DMS53 treated with DMSO at 0.1 percent for 48 hours (cell line): ENCODE data around the gene PLCL1.

Source experiments
- DNase-seq: peaks from one replicate; lab custom pipeline; 2025; ENCODE audit not compliant: unreplicated experiment; lab: John Stamatoyannopoulos, UW

Gene PLCL1

GRCh38 chr2:197949224-197949623 lies 144.8 kb downstream of the PLCL1 start:
- no peak for DNase-seq

- DNase-seq = no peak
These were observed 145.6 kb downstream of the PLCL1 start for GRCh38 chr2:197950006-197950405.

GRCh38 chr2:197950724-197951123 lies 146.3 kb downstream of the PLCL1 start:
- DNase-seq = no peak

- no peak for DNase-seq
These were observed 148.3 kb downstream of the PLCL1 start for GRCh38 chr2:197952540-197953202.

GRCh38 chr2:197954328-197954727 lies 149.9 kb downstream of the PLCL1 start:
- DNase-seq = no peak

GRCh38 chr2:197958592-197959150 lies 154.3 kb downstream of the PLCL1 start:
- no peak for DNase-seq

GRCh38 chr2:197959383-197959782 lies 155.0 kb downstream of the PLCL1 start:
- DNase-seq = no peak

- no peak for DNase-seq
These were observed 156.4 kb downstream of the PLCL1 start for GRCh38 chr2:197960786-197961185.

GRCh38 chr2:197964720-197965119 lies 160.3 kb downstream of the PLCL1 start:
- no peak for DNase-seq

- no peak for DNase-seq
These were observed 161.4 kb downstream of the PLCL1 start for GRCh38 chr2:197965756-197966155.

GRCh38 chr2:197969391-197969893 lies 165.0 kb downstream of the PLCL1 start:
- peak; percentile 2 for DNase-seq

GRCh38 chr2:197972061-197972460 lies 167.7 kb downstream of the PLCL1 start:
- no peak for DNase-seq

GRCh38 chr2:197972587-197972986 lies 168.2 kb downstream of the PLCL1 start:
- no peak for DNase-seq

- no peak for DNase-seq
These were observed 169.4 kb downstream of the PLCL1 start for GRCh38 chr2:197973772-197974171.

GRCh38 chr2:197975931-197976519 lies 171.6 kb downstream of the PLCL1 start:
- DNase-seq = no peak

- DNase-seq = no peak
These were observed 174.6 kb downstream of the PLCL1 start for GRCh38 chr2:197978971-197979370.

GRCh38 chr2:197982565-197982964 lies 178.2 kb downstream of the PLCL1 start:
- no peak for DNase-seq

GRCh38 chr2:197985029-197985638 lies 180.7 kb downstream of the PLCL1 start:
- no peak for DNase-seq

- no peak for DNase-seq
These were observed 182.6 kb downstream of the PLCL1 start for GRCh38 chr2:197986977-197987376.

GRCh38 chr2:197990356-197990755 lies 186.0 kb downstream of the PLCL1 start:
- DNase-seq = no peak

- no peak for DNase-seq
These were observed 188.2 kb downstream of the PLCL1 start for GRCh38 chr2:197992482-197993133.
